ENCODE results near the gene SLC25A26.

DNA sequence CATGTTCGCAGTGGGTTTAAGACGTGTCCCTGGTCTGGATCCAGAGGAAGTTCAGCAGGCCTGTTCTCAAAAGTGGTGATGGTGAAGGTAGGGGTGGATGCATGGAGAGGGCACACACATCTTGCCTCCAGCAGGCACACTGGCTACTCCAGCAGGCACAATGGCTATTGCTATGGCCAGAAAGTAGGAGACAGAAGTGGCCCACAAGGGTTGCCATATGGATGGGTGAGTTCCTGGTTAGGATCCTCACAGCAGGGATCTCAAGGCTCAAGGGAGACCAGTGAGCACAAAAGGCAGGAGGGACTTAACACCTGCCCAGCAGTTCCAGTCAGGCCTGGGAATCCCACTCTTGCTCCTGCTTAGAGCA lies 172.1 kb downstream of the SLC25A26 start:
- no peak for TF ChIP-seq POLR2A (IDR thresholded peaks at IDR 0.05; ENCODE audit: borderline replicate concordance, extremely low read depth, insufficient read depth, insufficient read length)
- no peak for TF ChIP-seq SIN3A (IDR thresholded peaks at IDR 0.05; ENCODE audit: low read depth)
- no peak for TF ChIP-seq POLR2AphosphoS5 (IDR thresholded peaks at IDR 0.05; ENCODE audit: low read depth, low read length)
- TF ChIP-seq, protein P1, sequence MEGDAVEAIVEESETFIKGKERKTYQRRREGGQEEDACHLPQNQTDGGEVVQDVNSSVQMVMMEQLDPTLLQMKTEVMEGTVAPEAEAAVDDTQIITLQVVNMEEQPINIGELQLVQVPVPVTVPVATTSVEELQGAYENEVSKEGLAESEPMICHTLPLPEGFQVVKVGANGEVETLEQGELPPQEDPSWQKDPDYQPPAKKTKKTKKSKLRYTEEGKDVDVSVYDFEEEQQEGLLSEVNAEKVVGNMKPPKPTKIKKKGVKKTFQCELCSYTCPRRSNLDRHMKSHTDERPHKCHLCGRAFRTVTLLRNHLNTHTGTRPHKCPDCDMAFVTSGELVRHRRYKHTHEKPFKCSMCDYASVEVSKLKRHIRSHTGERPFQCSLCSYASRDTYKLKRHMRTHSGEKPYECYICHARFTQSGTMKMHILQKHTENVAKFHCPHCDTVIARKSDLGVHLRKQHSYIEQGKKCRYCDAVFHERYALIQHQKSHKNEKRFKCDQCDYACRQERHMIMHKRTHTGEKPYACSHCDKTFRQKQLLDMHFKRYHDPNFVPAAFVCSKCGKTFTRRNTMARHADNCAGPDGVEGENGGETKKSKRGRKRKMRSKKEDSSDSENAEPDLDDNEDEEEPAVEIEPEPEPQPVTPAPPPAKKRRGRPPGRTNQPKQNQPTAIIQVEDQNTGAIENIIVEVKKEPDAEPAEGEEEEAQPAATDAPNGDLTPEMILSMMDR (IDR thresholded peaks at IDR 0.05 in 2 of 3, conservative IDR thresholded peaks at IDR 0.05 in 1 of 3; ENCODE audit: borderline replicate concordance in 1 of 3, insufficient read depth in 1 of 3, low read depth in 2 of 3, low read length in 2 of 3): no peak
- no peak for TF ChIP-seq ZNF274 (IDR thresholded peaks at IDR 0.05; ENCODE audit: low read depth, low read length)
- no peak for TF ChIP-seq EGR1 (IDR thresholded peaks at IDR 0.05; ENCODE audit: low read depth)
- TF ChIP-seq, protein P2, sequence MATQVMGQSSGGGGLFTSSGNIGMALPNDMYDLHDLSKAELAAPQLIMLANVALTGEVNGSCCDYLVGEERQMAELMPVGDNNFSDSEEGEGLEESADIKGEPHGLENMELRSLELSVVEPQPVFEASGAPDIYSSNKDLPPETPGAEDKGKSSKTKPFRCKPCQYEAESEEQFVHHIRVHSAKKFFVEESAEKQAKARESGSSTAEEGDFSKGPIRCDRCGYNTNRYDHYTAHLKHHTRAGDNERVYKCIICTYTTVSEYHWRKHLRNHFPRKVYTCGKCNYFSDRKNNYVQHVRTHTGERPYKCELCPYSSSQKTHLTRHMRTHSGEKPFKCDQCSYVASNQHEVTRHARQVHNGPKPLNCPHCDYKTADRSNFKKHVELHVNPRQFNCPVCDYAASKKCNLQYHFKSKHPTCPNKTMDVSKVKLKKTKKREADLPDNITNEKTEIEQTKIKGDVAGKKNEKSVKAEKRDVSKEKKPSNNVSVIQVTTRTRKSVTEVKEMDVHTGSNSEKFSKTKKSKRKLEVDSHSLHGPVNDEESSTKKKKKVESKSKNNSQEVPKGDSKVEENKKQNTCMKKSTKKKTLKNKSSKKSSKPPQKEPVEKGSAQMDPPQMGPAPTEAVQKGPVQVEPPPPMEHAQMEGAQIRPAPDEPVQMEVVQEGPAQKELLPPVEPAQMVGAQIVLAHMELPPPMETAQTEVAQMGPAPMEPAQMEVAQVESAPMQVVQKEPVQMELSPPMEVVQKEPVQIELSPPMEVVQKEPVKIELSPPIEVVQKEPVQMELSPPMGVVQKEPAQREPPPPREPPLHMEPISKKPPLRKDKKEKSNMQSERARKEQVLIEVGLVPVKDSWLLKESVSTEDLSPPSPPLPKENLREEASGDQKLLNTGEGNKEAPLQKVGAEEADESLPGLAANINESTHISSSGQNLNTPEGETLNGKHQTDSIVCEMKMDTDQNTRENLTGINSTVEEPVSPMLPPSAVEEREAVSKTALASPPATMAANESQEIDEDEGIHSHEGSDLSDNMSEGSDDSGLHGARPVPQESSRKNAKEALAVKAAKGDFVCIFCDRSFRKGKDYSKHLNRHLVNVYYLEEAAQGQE (IDR thresholded peaks at IDR 0.05; ENCODE audit: low read depth): no peak
- no peak for TF ChIP-seq JUND (IDR thresholded peaks at IDR 0.05)
- TF ChIP-seq FOSL1 (IDR thresholded peaks at IDR 0.05; ENCODE audit: low read depth): no peak
- no peak for TF ChIP-seq SP1 (IDR thresholded peaks at IDR 0.05; ENCODE audit: low read depth)
- TF ChIP-seq EZH2 (IDR thresholded peaks at IDR 0.05): no peak

Data from HCT116 (cell line).